GM23338 (cell line): ENCODE results near the gene SEMA6B. TPM values are rescaled to one million over a fixed set of nuclear protein-coding genes. Genes with fewer than 3 reads are reported as not detected.

Experiments used
- ATAC-seq: fragments of 200-7000 bp; cut with Tn5 transposase; 3 replicates; pipeline ENCODE4 v1.9.1; 2020
- DNase-seq: peaks from one replicate; pipeline ENCODE4 v3.0.0-alpha.2; 2015; ENCODE audit warnings: low spot score
- H2AFZ ChIP-seq: fragments of 200-600 bp; sonication (generic); 2 replicates; pipeline ENCODE4 v1.8.0; 2016; ENCODE audit warnings: antibody characterized with exemption, mild to moderate bottlenecking, moderate library complexity
- H3F3A ChIP-seq: fragments of 200-600 bp; sonication (generic); replicated peaks from 2 replicates; pipeline ENCODE4 v1.8.0; 2017; ENCODE audit warnings: antibody characterized with exemption, mixed run types, low read depth
- H3K27ac ChIP-seq: fragments of 200-600 bp; sonication (generic); 2 replicates; pipeline ENCODE4 v1.6.1; 2016; ENCODE audit warnings: low read depth
- H3K27me3 ChIP-seq: fragments of 200-600 bp; sonication (generic); 2 replicates; pipeline ENCODE4 v1.8.0; 2016; ENCODE audit warnings: mild to moderate bottlenecking, mixed run types, moderate library complexity; ENCODE audit not compliant: insufficient read depth
- H3K36me3 ChIP-seq: fragments of 200-600 bp; sonication (generic); 2 replicates; pipeline ENCODE4 v1.8.0; 2016; ENCODE audit warnings: mild to moderate bottlenecking; ENCODE audit not compliant: insufficient read depth
- H3K4me1 ChIP-seq: fragments of 200-600 bp; sonication (generic); 2 replicates; pipeline ENCODE4 v1.8.0; 2016; ENCODE audit warnings: mild to moderate bottlenecking, moderate library complexity; ENCODE audit not compliant: insufficient read depth
- H3K4me2 ChIP-seq: fragments of 200-600 bp; sonication (generic); 2 replicates; pipeline ENCODE4 v1.7.1; 2017; ENCODE audit warnings: mixed run types
- H3K4me3 ChIP-seq: fragments of 200-600 bp; sonication (generic); 2 replicates; pipeline ENCODE4 v1.6.1; 2016; ENCODE audit warnings: mixed run types
- H3K79me2 ChIP-seq: fragments of 200-600 bp; sonication (generic); replicated peaks from 2 replicates; pipeline ENCODE4 v1.8.0; 2017; ENCODE audit warnings: mild to moderate bottlenecking; ENCODE audit not compliant: insufficient read depth
- H3K9me2 ChIP-seq: fragments of 200-600 bp; sonication (generic); 2 replicates; pipeline ENCODE4 v1.8.0; 2017; ENCODE audit not compliant: insufficient read depth
- H4K20me1 ChIP-seq: fragments of 200-600 bp; sonication (generic); replicated peaks from 2 replicates; pipeline ENCODE4 v1.8.0; 2017; ENCODE audit warnings: mild to moderate bottlenecking; ENCODE audit not compliant: insufficient read depth
- H3K27ac Mint-ChIP-seq: 2 replicates; pipeline ENCODE4 v1.8.0; 2020; ENCODE audit warnings: inconsistent platforms, mild to moderate bottlenecking, moderate library complexity, mixed read lengths
- H3K27me3 Mint-ChIP-seq: 3 replicates; pipeline ENCODE4 v1.8.0; 2022; ENCODE audit warnings: low read depth, mild to moderate bottlenecking, moderate library complexity, mixed read lengths, inconsistent platforms; ENCODE audit not compliant: insufficient read depth, poor library complexity
- H3K36me3 Mint-ChIP-seq: 3 replicates; pipeline ENCODE4 v1.8.0; 2021; ENCODE audit warnings: low read depth, mild to moderate bottlenecking, inconsistent platforms, moderate library complexity, mixed read lengths
- H3K4me1 Mint-ChIP-seq: 3 replicates; pipeline ENCODE4 v1.8.0; 2020; ENCODE audit warnings: mild to moderate bottlenecking, inconsistent platforms, mixed read lengths
- H3K4me3 Mint-ChIP-seq: 3 replicates; pipeline ENCODE4 v1.8.0; 2021; ENCODE audit warnings: moderate library complexity, mild to moderate bottlenecking, inconsistent platforms, mixed read lengths
- H3K9me3 Mint-ChIP-seq: 3 replicates; pipeline ENCODE4 v1.8.0; 2020; ENCODE audit warnings: moderate library complexity, mild to moderate bottlenecking, inconsistent platforms, mixed read lengths
- CTCF ChIP-seq, 2 experiments: fragments of 200-600 bp in 1 of 2; sonication (generic) in 1 of 2; conservative IDR thresholded peaks; 2 replicates each; pipeline versions ENCODE4 v1.5.1 to v1.6.1; 2016 to 2017; ENCODE audit warnings: antibody characterized with exemption in 2 of 2, low read depth in 2 of 2, mild to moderate bottlenecking in 2 of 2, moderate library complexity in 1 of 2
- EZH2phosphoT487 ChIP-seq: fragments of 200-600 bp; sonication (generic); IDR thresholded peaks from one replicate; pipeline ENCODE4 v1.8.1; 2018; ENCODE audit warnings: antibody characterized with exemption; ENCODE audit not compliant: unreplicated experiment
- JUNB ChIP-seq: IDR thresholded peaks from one replicate; pipeline ENCODE4 v1.6.1; 2016; ENCODE audit warnings: antibody characterized with exemption; ENCODE audit not compliant: unreplicated experiment
- NANOG ChIP-seq: IDR thresholded peaks from 2 replicates; pipeline ENCODE4 v1.6.1; 2016; ENCODE audit warnings: antibody characterized with exemption, borderline replicate concordance
- REST ChIP-seq: IDR thresholded peaks from one replicate; pipeline ENCODE4 v1.6.1; 2018; ENCODE audit warnings: antibody characterized with exemption; ENCODE audit not compliant: unreplicated experiment
- STAT1 ChIP-seq: IDR thresholded peaks from one replicate; pipeline ENCODE4 v1.6.1; 2016; ENCODE audit warnings: antibody characterized with exemption; ENCODE audit not compliant: unreplicated experiment
- ZNF114 ChIP-seq: fragments of 250-450 bp; sonication (Bioruptor Pico); IDR thresholded peaks from 2 replicates; pipeline ENCODE4 v1.5.0; 2020; ENCODE audit warnings: mild to moderate bottlenecking, moderate library complexity
- polyA plus RNA-seq: library from polyadenylated mRNA; unstranded; fragments of >200 nt; fragmentation: Nextera tagmentation; extraction: Ambion mirVana; gene quantifications from 2 replicates; pipeline ENCODE4 v1.2.1, GENCODE V29; 2016
- total RNA-seq: library from RNA; depleted of rRNA; stranded (reverse); fragments of >200 nt; shearing (Covaris generic); gene quantifications from 2 replicates; pipeline ENCODE4 v1.2.3, GENCODE V29; 2014

SEMA6B gene
- total and polyA plus RNA-seq, 2 experiments from 2014 or later, result 5.3 to 42.7 TPM

GRCh38 chr19:4567584-4568071 lies 8.1 kb upstream of the SEMA6B start:
- ATAC-seq (peak; percentile 93), DNase-seq (peak; percentile 91)
- H3K27ac ChIP-seq, result no peak overlapping the region
- no peaks in the 10 kb centered on the region for H3K4me1 ChIP-seq
- Mint-ChIP-seq H3K9me3 (no peaks in the 10 kb centered on the region), H3K4me3 (no peak overlapping the region), H3K27ac (no peak overlapping the region), H3K36me3 (no peaks in the 10 kb centered on the region), H3K4me1 (peaks cover 3% of the 10 kb centered on the region; the same call in 1 of the 3 replicates), H3K27me3 (peaks cover 5% of the 10 kb centered on the region)
- no peaks in the 10 kb centered on the region; the same call in 1 of the 2 replicates for H3K79me2 ChIP-seq
- no peak overlapping the region for H3K4me2 ChIP-seq
- H3K4me3 ChIP-seq, result no peak overlapping the region
- no peak overlapping the region for H2AFZ ChIP-seq
- no peaks in the 10 kb centered on the region for H3K36me3 ChIP-seq
- peaks cover 12% of the 10 kb centered on the region for H4K20me1 ChIP-seq
- no peaks in the 10 kb centered on the region for H3K27me3 ChIP-seq
- H3F3A ChIP-seq, result 0 out of 2 replicates have a peak, but pooled peaks cover 3% of the 10 kb centered on the region
- TF ChIP-seq CTCF (conservative IDR thresholded peaks at IDR 0.05; ENCODE audit: low read depth in 2 of 2) (peak; percentile 89 to 97), REST (no peak)
- H3K9me2 ChIP-seq, result no peaks in the 10 kb centered on the region

GRCh38 chr19:4566402-4567051 lies 7.0 kb upstream of the SEMA6B start:
- H3K27ac ChIP-seq, result no peak overlapping the region
- H3K36me3 Mint-ChIP-seq, result no peaks in the 10 kb centered on the region
- no peaks in the 10 kb centered on the region for H3K9me3 Mint-ChIP-seq
- no peak overlapping the region for H3K27ac Mint-ChIP-seq
- no peaks in the 10 kb centered on the region; the same call in 1 of the 2 replicates for H3K79me2 ChIP-seq
- H2AFZ ChIP-seq, result no peak overlapping the region
- H4K20me1 ChIP-seq, result peaks cover 10% of the 10 kb centered on the region
- no peaks in the 10 kb centered on the region for H3K9me2 ChIP-seq
- H3K4me3 ChIP-seq, result no peak overlapping the region
- H3K36me3 ChIP-seq, result no peaks in the 10 kb centered on the region
- H3K27me3 ChIP-seq, result no peaks in the 10 kb centered on the region
- DNase-seq, result no peak
- no peak overlapping the region for H3K4me3 Mint-ChIP-seq
- H3K4me2 ChIP-seq, result no peak overlapping the region
- H3K4me1 ChIP-seq, result no peaks in the 10 kb centered on the region
- H3F3A ChIP-seq, result 0 out of 2 replicates have a peak, but pooled peaks cover 3% of the 10 kb centered on the region
- ATAC-seq, result no peak
- H3K4me1 Mint-ChIP-seq, result peaks cover 3% of the 10 kb centered on the region; the same call in 1 of the 3 replicates
- peaks cover 5% of the 10 kb centered on the region for H3K27me3 Mint-ChIP-seq
- TF ChIP-seq CTCF (conservative IDR thresholded peaks at IDR 0.05; ENCODE audit: low read depth in 2 of 2) (no peak), ZNF114 (CRISPR knock-in tag) (no peak), NANOG (no peak), EZH2phosphoT487 (no peak), STAT1 (no peak), JUNB (no peak)
